Activated CD4-positive, CD25-positive, alpha-beta regulatory T cell (primary cell): ENCODE measurements around the gene CDKN2B.
"Not testable (repeated sequence)": the region's sequence is repeated elsewhere in the genome, so short reads cannot be mapped to it uniquely, and the experiment has no call there.

Source experiments
- DNase-seq, 4 experiments: peaks; one replicate each; lab custom pipeline; 2025; lab: John Stamatoyannopoulos, UW

Gene CDKN2B, protein sequence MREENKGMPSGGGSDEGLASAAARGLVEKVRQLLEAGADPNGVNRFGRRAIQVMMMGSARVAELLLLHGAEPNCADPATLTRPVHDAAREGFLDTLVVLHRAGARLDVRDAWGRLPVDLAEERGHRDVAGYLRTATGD

DNA sequence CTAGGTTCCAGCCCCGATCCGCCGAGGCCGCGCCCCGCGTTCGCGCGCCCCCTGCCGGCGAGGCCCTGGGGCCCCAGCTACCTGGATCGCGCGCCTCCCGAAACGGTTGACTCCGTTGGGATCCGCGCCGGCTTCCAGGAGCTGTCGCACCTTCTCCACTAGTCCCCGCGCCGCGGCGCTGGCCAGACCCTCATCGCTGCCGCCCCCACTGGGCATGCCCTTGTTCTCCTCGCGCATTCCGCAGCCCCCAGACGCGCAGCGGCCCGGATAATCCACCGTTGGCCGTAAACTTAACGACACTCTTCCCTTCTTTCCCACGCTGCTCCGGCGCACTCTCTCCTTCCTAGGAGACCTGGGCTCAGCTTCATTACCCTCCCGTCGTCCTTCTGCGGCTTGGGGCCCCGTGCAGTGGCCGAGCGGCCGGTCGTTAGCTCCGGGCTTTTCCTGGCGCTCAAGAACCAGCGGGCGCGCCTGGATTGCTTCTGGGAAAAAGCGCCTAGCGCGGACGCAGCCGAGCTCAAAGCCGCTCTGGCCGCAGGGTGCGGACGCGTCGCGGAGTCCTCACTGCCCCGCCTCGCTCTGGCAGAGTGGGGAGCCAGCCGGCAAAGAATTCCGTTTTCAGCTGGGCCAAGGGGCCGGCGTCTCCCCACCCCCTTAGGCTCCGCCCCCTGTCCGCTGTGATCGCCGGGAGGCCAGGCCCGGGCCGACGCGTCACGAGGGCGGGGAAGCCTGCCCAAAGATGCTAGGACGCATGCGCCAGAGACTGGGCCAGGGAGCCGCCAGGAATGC lies at the start of gene CDKN2B:
Gene CDKN2B, minus strand, starts transcription at position 589 of the 789 bp plus-strand sequence. Its CDS starts 352 bp downstream, at position 237.
- DNase-seq, result peak; percentile 8 to 54 (median 26)

DNA sequence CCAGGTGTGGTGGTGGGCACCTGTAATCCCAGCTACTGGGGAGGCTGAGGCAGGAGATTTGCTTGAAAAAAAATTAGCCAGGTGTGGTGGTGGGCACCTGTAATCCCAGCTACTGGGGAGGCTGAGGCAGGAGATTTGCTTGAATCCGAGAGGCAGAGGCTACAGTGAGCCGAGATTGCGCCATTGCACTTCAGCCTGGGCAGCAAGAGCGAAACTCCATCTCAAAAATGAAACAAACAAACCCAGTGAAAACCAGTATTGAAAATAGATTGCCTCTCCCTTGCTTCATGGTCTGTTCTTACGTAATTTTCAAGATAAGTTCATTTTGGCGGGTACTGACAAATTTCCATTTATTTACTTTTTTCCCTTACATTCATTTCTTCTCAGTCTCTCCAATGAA lies 48.9 kb upstream of the CDKN2B start:
- not testable (repeated sequence) for DNase-seq

DNA sequence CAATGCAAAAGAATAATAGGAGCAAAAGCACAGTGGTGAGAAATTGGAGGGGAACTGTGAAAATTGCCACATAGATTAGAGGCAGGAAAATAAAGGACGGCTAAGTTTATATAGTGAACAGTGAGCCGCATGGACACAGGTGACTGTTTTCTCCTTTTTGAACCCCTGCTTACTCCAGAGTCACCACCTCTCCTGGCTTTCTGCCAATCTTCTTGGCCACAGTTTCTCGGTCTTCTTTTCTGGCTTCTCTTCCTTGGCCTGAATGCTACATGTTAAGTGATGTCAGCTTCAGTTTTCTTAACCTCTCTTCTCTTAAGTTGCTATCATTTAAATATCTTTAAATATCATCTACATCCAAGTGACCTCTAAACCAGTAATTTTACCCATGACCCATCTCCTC lies 47.3 kb upstream of the CDKN2B start:
- DNase-seq, result no peak

DNA sequence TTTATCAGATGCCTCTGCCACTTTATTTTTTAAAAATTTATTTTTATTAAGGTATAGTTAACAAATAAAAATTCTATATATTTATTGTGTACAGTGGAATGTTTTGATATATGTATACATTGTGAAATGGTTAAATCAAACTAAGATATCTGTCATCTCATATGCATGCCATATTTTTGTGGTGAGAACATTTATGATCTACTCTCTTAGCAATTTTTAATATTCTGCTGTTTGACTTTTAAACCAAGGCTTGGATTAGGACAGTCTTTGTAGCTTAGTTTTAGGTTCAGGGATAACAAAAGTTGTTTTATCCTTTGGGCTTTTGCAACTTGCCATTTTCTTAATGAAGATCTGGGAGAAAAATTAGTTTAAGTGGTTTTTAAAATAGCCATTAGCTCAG lies 46.0 kb upstream of the CDKN2B start:
- DNase-seq, result no peak

DNA sequence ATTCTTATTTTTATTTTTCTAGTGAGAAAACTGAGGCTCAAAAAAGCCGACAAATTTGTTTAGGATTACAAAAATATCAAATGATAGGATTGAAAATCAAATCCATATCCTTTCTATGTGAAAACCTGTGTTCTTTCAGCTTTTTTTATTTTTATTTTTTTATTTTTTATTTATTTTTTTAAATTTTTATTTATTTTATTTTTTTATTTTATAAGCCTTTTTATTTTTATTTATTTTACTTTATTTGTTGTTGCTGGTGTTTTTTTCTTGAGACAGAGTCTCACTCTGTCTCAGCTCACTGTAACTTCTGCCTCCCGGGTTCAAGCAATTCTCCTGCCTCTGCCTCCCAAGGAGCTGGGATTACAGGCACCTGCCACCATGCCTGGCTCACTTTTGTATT lies 45.4 kb upstream of the CDKN2B start:
- DNase-seq, result no peak

DNA sequence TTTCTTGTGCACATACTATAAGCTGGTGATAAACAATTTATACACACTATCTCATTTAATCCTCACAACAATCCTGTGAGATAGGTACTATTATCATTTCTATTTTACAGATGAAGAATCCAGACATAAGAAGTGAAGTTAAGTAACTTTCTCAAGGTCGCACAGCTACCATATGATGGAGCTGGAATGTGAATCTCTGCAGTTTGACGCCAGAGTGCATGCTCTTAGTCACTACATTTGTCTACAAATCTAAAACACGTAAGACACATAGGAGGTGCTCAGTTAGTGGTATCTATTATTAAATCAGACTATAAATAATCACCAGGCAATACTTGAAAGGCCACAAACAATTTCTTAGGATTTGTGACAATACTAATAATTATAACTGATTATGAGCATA lies 45.0 kb upstream of the CDKN2B start:
- no peak for DNase-seq

DNA sequence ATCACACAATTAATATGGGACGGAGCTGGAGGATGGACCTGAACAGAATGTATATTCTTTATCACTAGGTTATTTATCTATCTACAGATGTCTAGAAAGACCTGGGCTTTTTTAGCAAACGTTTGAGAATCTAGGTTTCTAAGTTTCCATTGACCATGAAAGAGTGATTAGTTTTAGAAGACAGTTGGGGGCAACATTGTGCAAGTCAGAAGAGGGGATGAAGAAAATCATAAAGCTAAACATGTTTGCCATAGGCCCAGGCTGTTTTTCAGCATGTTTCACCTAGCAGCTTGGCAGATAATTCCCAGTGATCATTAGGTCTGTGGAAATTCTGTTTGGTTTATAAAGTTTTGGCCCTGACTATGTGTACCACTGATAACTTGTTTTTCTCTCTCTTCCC lies 44.1 kb upstream of the CDKN2B start:
- DNase-seq, result no peak

DNA sequence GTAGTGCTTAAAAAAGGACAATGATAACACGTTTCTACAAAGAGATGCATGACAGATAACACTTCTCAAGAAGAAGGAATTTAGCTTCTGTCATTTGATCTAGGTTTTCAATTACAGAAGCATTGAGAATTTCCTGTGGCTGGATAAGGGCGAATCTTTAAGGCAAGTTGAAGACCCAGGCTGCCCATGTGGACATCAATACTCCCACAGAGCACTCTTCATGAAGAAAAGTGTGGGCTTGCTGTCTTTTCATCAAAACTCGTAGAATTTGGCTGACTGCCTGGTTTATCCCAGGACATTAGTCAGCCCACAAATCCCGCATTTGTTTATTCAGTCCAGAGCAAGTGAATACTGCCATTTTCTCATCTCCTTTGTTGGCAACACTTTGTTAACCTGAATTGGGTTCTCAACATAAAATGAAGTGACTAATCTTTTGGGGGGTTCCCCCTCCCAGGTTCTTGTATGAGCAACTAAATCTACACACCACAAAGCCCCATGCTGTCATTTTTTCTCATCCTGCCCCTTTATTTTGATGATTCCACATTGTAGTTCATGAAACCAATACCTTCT lies 43.4 kb upstream of the CDKN2B start:
- DNase-seq, result no peak

DNA sequence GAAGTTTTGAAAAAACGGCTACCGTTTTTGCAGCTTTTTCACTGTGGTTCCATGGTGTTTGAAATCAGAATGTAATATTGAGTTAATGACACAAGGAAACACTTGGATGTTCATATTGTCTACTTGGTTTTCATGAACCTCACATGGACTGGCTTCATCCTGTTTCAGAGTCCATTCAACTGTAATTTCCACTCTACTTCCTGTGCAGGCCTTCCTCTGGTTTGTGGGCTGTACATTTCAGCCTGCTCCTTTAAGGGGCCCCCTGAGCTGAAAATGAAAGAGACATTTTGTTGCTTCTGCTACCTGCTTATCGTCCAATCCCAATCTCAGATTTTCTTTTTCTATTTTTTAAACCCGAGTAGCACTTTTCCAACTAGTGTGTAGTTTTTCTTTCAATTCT lies 41.8 kb upstream of the CDKN2B start:
- no peak for DNase-seq

DNA sequence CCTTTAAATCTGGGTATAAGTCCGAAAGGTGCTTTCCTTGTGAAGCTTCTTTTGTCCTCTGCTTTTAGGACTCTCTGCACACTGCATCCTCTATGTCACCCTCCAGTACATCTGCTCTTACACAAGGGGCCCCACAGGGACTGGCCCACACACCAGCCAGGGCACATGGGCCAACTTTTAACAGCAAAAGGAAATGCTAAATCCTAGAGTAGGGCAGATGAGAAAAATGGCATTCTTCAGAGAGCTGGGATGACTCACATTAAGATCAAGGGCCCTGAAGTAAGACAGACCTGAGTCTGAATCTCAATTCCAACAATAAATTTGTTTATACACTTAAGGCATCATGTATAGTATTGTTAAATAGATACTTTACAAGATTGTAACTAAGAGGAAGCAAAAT lies 40.3 kb upstream of the CDKN2B start:
- DNase-seq, result no peak

DNA sequence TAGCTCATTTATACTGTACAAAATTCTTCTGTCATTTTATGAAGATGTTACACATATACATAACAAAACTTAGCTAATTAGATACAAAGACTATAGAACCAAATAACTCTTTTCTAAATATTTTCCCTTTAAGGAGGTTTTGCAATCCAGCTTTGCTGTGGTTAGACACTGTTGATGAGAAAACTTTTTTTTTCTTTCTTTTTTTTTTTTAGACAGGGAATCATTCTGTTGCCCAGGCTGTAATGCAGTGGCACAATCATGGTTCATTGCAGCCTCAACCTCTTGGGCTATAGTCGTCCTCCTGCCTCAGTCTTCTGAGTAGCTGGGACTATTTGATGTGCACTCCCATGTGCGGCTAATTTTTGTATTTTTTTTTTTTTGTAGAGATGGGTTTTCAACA lies 38.5 kb upstream of the CDKN2B start:
- no peak for DNase-seq

DNA sequence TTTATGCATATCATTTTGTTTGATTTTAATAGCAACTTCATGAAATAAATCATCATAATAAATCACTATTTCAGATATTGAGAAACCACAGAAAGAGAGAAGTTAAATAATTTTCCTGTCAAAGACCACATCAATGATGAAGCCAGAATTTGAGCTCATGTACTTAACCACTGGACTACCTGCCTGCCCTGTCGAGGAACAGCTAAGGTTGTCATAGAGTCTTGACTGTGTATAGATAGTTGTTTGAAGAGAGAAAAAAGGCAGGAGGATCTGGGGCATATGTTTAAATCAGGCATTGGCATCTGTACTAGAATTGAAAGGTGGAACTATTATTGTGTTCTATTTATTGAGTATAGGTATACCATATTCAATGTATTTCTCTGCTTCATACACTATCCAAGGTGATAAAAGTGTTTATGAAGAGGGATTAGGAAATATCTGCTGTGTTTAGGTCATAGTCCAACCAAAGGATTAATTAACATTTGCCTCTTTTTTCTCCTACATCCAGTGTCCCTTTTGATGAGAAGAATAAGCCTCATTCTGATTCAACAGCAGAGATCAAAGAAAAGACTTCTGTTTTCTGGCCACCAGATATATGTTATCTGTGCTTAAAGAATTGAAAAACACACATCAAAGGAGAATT lies 37.3 kb upstream of the CDKN2B start:
- no peak for DNase-seq

DNA sequence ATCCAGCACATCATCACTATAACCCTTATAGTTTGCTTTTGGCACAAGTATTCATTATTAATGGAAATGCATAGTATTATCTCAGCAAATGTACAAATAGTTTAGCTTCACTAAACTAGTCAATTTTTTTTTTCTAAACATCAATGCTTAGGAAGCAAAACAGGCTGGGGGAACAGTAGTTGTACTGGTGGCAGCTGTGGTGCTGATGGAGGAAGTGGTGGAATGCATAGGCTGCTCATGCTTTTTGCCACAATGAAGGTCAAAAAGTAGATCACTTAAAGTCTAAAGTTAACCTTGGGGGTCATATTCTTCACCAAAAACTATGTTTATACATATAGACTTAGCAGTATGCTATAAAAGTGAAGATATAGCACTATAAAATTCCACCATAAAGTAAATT lies 36.3 kb upstream of the CDKN2B start:
- DNase-seq, result no peak

DNA sequence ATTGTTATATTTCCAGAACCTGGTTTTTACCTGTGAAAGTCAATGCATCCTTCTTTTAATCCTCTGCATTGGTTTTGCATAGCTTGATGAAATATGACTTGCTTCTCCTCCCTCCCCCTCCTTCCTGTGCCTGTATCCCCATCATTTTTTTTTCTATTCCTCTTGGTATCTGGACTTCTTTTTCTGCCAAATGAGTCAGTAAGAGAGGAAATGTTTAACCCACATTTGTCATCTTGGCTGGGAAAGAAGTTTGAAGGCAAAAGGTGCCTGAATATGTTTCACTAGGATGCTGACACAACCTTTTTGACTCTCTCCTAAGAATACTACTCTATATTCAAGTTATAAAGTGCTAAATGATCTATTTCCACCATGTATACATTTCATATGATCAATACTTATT lies 35.5 kb upstream of the CDKN2B start:
- no peak for DNase-seq

DNA sequence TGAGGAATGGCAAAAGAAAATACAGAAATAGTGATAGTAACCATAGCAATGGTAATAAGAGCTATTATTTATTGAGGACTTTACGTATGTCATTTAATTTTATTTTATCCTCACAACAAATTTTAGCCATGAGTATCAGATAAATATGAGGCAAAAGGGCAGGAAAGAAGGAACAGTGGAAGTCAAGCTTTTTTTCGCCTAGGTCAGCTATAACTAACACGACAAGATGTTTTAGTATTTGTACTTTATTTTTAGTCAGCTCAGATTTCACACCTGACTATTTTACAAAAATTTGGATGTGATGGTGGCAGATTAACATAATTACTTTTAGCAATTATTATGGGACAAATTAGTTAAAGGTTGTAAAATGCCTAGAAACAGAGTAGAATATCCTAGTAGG lies 34.8 kb upstream of the CDKN2B start:
- DNase-seq, result no peak

DNA sequence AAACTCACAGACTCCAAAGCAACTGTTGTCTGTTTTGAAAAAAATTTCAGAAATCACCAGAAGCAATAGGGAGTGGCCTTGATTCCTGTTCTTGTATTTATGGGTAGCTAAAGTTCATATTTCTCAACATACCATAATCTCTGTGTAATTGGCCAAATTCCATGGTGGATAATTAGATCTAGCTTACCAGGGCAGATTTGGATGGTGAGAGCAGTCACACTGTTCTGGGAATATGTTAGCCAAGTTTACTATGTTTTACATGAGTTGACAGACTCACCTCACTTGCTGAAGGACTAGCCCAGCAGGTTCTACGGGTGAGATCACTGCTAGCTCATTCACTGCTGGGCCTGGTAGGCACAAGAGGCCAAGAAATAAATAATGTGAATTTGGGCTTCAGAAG lies 32.7 kb upstream of the CDKN2B start:
- DNase-seq, result no peak

DNA sequence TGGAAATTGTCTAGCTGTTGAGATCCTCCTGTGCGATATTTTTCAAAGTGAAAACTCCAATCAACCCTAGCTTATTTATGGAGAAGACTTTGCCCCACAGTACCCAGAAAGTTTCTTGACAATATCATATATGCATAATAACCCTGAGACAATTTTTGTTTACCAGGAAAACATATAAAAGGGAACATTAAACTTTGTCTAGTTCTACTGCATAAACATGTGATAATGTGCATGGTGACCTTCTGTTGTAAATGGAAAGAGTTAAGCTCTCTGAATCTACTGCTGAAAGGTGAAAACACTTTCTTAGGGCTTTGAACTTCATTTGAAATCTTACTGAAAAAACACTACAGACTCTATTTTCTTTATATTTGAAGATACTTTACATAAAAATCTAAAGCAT lies 32.2 kb upstream of the CDKN2B start:
- no peak for DNase-seq

DNA sequence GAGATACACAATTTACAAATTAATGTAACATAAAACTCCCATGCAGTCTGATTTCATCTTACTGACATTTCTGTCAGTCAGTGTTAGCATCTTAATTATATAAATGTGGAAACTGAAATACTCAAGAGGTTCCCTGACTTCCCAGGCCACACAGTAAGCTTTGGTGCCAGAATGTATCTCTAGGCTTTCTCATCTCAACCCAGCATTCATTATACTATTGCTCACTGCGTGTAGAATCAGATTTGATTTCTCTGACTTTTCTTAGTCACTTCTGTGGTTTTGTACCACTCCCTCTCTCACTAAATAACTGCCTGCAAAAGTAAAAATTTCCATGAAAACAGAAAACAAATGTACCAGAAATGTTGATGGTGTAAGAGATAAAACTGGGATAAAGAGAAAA lies 31.7 kb upstream of the CDKN2B start:
- no peak for DNase-seq

DNA sequence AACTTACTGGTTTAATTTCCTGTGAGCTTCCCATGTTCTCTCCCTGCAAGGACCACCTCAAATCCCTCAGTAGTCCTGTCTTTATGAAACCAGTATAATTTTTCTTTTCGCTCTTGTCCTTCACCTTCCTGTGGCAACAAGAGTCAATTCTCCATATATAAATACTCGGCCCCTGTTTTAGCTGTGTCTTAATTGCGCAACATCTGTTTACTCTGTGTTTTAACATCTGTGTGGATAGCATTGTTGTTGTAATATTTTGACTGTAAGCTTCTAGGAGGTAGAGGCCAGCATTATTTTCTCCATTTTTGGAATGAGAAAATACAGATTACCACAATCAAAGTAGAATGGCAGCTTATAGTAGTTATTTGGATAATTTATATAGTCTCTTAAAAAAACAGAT lies 30.2 kb upstream of the CDKN2B start:
- DNase-seq, result no peak

DNA sequence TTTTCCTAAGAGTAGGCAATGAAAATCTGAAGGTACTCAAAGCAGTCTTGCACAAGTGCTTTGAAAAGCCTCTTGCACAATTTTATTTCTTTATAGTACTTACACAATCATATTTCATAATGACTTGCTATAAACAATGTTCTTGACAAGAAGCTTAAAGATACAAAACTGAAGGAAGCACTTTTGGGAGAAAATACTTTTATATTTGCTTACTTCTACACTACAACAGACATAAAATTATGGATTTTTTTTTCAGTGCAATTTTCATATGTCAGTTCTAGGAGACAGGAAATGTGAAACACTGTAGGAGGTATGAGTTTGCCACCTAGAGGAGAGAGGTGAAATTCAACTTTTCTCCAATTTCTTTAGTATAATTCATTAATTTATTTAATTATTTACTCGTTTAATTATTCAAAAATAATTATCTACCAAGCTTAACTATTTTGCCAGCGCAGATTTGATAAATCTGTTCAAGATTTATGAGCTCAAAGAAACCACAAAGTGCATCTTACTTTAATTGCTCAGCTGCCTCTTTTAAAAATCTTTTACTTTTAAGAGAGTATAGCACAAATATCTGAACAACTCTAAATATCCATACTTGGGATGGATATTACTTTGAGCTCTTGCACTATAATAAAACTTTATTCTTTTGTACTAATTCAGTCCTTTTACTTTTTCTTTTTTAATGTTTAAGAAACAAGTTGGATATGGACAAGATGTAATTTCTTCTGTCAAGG lies 29.0 kb upstream of the CDKN2B start:
- no peak for DNase-seq

DNA sequence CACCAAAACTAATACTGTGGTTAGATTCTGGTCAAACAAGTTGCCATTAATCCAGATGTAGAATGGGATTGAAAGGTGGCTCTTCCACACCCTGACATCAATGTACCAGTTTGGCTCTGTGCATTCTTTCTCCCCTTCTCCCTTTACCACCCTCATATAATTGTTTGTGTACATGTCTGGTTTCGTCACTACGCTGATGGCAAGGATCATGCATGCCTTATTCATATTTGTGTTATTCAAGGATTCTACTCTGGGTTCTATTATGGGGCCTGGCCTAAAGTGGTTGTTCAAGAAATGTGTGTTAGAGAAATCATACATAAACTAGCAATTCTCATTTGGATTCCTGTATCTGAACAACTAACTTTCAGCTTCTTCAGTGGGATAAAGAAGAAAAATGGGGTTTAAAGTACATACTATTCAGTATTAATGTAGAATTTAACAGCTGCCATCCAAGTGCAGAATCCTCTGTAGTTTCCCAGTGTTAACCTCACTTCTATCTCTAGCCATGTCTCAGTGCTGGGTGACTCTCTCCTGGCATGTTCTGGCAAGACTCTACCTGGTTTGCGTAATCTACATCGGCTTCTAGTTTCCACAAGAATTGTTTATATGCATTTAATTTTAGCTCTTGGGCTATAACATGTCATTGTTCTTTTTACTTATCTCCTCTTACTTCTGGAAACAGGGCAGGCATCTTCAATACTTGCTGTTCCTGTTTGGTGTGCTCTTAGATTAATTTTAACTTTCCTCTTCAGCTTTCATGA lies 27.9 kb upstream of the CDKN2B start:
- DNase-seq, result no peak

DNA sequence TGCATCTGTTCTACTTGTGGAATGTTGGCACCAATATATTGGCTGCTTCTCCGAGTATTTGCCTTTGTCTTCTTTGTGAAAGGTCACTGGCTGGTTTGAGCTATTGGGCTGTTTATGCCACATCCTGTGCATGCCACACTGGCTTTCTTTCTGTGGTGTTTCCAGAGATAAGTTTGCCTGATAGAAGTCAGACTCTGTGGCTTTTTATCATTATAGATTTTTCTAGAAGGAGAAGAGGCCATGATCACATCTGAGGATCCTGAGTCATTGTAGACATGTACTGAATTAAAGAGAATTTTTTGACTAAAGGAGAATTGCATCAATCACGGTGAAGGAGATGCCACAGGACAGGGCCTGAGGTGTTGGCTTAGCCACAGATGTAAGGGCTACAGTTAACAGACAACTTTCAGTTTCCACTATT lies 26.5 kb upstream of the CDKN2B start:
- no peak for DNase-seq
